BJ (cell line): Measurements from ENCODE around the gene RIMS1. TPM values are rescaled to one million over a fixed set of nuclear protein-coding genes. Genes with fewer than 3 reads are reported as not detected.
"Not testable (repeated sequence)": the region's sequence is repeated elsewhere in the genome, so short reads cannot be mapped to it uniquely, and the experiment has no call there.

ENCODE experiments used
- CTCF ChIA-PET: fragments of 350-600 bp; formaldehyde crosslinking; extraction: SDS; loops from one replicate; lab custom pipeline; 2021; ENCODE audit warnings: antibody characterized with exemption, inconsistent platforms; lab: Yijun Ruan, JAX
- POLR2A ChIA-PET: fragments of 300-600 bp; sonication (Branson Sonifier 250); formaldehyde crosslinking; extraction: SDS; loops from one replicate; lab custom pipeline; 2021; ENCODE audit warnings: antibody characterized with exemption; lab: Charles Lee
- DNase-seq: peaks from one replicate; pipeline ENCODE4 v3.0.0-alpha.2; 2011; ENCODE audit warnings: low read depth
- H3K27me3 ChIP-seq: 2 replicates; pipeline ENCODE4 v1.6.0; 2011; ENCODE audit warnings: low read length; ENCODE audit not compliant: control insufficient read depth, insufficient read depth
- H3K36me3 ChIP-seq: 2 replicates; pipeline ENCODE4 v1.5.1; 2011; ENCODE audit warnings: low read length; ENCODE audit not compliant: control insufficient read depth, insufficient read depth
- H3K4me3 ChIP-seq: 2 replicates; pipeline ENCODE4 v1.5.1; 2011; ENCODE audit warnings: low read depth, mild to moderate bottlenecking, control low read depth, low read length
- polyA plus RNA-seq: library from polyadenylated mRNA; depleted of rRNA; stranded (reverse); fragments of >200 nt; gene quantifications from 2 replicates; pipeline ENCODE4 v1.2.3, GENCODE V29; 2011
- TF ChIP-seq, protein P1 (sequence below): IDR thresholded peaks from 2 replicates; pipeline ENCODE4 v1.5.1; 2011; ENCODE audit warnings: low read depth, mild to moderate bottlenecking, control low read depth, inconsistent platforms, low read length, moderate library complexity; ENCODE audit not compliant: insufficient read depth

The RIMS1 gene
- polyA plus RNA-seq, 1 experiment, result 0.28 TPM

- H3K27me3 ChIP-seq, result no peaks in the 10 kb centered on the region
- POLR2A ChIA-PET, result no interaction called here
Observed at GRCh38 chr6:72316675-72317380, 430.5 kb downstream of the RIMS1 start.

GRCh38 chr6:72321788-72322187, 435.4 kb downstream of the RIMS1 start:
- ChIA-PET POLR2A (no interaction called here), CTCF (interaction anchor here (1.1 kb wide), 1 partner anchor 90 kb away, joined by 3 read pairs; no protein-coding TSS in a partner anchor)
- Histone ChIP-seq H3K27me3 (no peaks in the 10 kb centered on the region), H3K4me3 (no peak overlapping the region), H3K36me3 (no peaks in the 10 kb centered on the region)
- DNase-seq, result peak; percentile 76
- TF ChIP-seq, protein P1, sequence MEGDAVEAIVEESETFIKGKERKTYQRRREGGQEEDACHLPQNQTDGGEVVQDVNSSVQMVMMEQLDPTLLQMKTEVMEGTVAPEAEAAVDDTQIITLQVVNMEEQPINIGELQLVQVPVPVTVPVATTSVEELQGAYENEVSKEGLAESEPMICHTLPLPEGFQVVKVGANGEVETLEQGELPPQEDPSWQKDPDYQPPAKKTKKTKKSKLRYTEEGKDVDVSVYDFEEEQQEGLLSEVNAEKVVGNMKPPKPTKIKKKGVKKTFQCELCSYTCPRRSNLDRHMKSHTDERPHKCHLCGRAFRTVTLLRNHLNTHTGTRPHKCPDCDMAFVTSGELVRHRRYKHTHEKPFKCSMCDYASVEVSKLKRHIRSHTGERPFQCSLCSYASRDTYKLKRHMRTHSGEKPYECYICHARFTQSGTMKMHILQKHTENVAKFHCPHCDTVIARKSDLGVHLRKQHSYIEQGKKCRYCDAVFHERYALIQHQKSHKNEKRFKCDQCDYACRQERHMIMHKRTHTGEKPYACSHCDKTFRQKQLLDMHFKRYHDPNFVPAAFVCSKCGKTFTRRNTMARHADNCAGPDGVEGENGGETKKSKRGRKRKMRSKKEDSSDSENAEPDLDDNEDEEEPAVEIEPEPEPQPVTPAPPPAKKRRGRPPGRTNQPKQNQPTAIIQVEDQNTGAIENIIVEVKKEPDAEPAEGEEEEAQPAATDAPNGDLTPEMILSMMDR, result no peak

More at GRCh38 chr6:72316675-72317380, 430.5 kb downstream of the RIMS1 start:
- Histone ChIP-seq H3K4me3 (no peak overlapping the region), H3K36me3 (no peaks in the 10 kb centered on the region)
- CTCF ChIA-PET, result no interaction called here
- TF ChIP-seq, protein P1, result no peak
- no peak for DNase-seq

- no peak for DNase-seq
- TF ChIP-seq, protein P1, result no peak
- Histone ChIP-seq H3K36me3 (no peaks in the 10 kb centered on the region), H3K4me3 (no peak overlapping the region), H3K27me3 (no peaks in the 10 kb centered on the region)
- POLR2A ChIA-PET, result no interaction called here
- CTCF ChIA-PET, result no interaction called here
Observed at GRCh38 chr6:72322771-72323170, 436.4 kb downstream of the RIMS1 start.

GRCh38 chr6:72324591-72324990, 438.2 kb downstream of the RIMS1 start:
- TF ChIP-seq, protein P1, result no peak
- Histone ChIP-seq H3K4me3 (no peak overlapping the region), H3K36me3 (no peaks in the 10 kb centered on the region), H3K27me3 (no peaks in the 10 kb centered on the region)
- no peak for DNase-seq
- POLR2A ChIA-PET, result no interaction called here
- CTCF ChIA-PET, result interaction anchor here (0.7 to 1.0 kb wide), 2 partner anchors 10 to 36 kb away, joined by 3 read pairs; no protein-coding TSS in a partner anchor

- TF ChIP-seq, protein P1, result no peak
- Histone ChIP-seq H3K27me3 (no peaks in the 10 kb centered on the region), H3K4me3 (no peak overlapping the region), H3K36me3 (no peaks in the 10 kb centered on the region)
- ChIA-PET POLR2A (no interaction called here), CTCF (interaction anchor here (0.5 kb wide), 1 partner anchor 975 kb away, joined by 3 read pairs; no protein-coding TSS in a partner anchor)
- DNase-seq, result no peak
Observed at GRCh38 chr6:72328775-72329174, 442.4 kb downstream of the RIMS1 start.

GRCh38 chr6:72335203-72335602, 448.9 kb downstream of the RIMS1 start:
- H3K4me3 ChIP-seq, H3K36me3 ChIP-seq, DNase-seq, H3K27me3 ChIP-seq, POLR2A ChIA-PET: not testable (repeated sequence)
- CTCF ChIA-PET, result interaction anchor here (1.2 kb wide), 1 partner anchor 10 kb away, joined by 3 read pairs; no protein-coding TSS in a partner anchor
